Neural progenitor cell (in vitro differentiated cells): ENCODE measurements around the gene TOMM6.

ENCODE experiments used
- CTCF ChIP-seq: fragments of 200-600 bp; sonication (generic); IDR thresholded peaks from 2 replicates; pipeline ENCODE4 v1.5.1; 2017; ENCODE audit warnings: antibody characterized with exemption, mild to moderate bottlenecking
- EZH2phosphoT487 ChIP-seq: fragments of 200-600 bp; sonication (generic); IDR thresholded peaks from 2 replicates; pipeline ENCODE4 v1.6.1; 2017; ENCODE audit warnings: antibody characterized with exemption

- TF ChIP-seq CTCF (no peak), EZH2phosphoT487 (no peak)
These were observed 18.1 kb upstream of the TOMM6 start for GRCh38 chr6:41769376-41769775.
